Measurements from ENCODE around the gene NR2F2. TPM values are rescaled to one million over a fixed set of nuclear protein-coding genes. Genes with fewer than 3 reads are reported as not detected.

The NR2F2 gene
- polyA plus RNA-seq, 1 of the 3 experiments (the other 2 are of a cell fraction): 3.9 TPM

DNA sequence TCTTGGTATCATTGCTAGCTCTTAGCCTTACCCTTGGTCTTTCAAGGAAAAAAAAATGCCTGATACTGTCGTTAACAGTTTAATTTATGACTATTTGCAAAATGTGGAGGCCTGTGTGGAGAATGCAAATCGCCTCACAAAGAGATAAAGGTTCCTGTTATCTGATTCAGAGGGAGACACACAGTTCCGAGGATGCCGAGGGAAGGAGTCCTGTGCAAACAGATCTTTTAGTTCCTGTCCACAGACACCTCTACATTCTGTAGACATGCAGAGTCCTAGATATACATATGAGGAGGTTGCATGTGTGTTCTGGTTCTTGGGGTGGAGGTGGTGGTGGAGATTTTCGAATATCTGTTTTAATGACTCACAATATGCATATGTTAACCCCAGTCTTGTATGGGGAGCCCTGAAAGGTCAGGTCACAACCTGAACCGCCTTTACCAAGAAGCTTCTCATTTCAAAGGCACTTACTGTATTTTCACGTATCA, 5.7 kb downstream of the NR2F2 start:
- H3K9ac ChIP-seq: no peak overlapping the region
- no peak for TF ChIP-seq RXRA (IDR thresholded peaks at IDR 0.05; ENCODE audit: borderline replicate concordance, low read depth)
- no peak for TF ChIP-seq TCF12 (IDR thresholded peaks at IDR 0.05)
- no peak for TF ChIP-seq TEAD4 (IDR thresholded peaks at IDR 0.05; ENCODE audit: borderline replicate concordance, insufficient read depth)
- TF ChIP-seq, protein P1, sequence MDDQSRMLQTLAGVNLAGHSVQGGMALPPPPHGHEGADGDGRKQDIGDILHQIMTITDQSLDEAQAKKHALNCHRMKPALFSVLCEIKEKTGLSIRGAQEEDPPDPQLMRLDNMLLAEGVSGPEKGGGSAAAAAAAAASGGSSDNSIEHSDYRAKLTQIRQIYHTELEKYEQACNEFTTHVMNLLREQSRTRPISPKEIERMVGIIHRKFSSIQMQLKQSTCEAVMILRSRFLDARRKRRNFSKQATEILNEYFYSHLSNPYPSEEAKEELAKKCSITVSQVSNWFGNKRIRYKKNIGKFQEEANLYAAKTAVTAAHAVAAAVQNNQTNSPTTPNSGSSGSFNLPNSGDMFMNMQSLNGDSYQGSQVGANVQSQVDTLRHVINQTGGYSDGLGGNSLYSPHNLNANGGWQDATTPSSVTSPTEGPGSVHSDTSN (IDR thresholded peaks at IDR 0.05): no peak
- no peak for TF ChIP-seq FOXM1 (IDR thresholded peaks at IDR 0.05; ENCODE audit: low read depth)
- no peak for TF ChIP-seq RCOR1 (IDR thresholded peaks at IDR 0.05; ENCODE audit: low read length)
- no peak for TF ChIP-seq JUND (IDR thresholded peaks at IDR 0.05)
- TF ChIP-seq, protein P2, sequence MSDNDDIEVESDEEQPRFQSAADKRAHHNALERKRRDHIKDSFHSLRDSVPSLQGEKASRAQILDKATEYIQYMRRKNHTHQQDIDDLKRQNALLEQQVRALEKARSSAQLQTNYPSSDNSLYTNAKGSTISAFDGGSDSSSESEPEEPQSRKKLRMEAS (IDR thresholded peaks at IDR 0.05; ENCODE audit: low read depth): no peak
- H2AFZ ChIP-seq (ENCODE audit: low read depth): no peak overlapping the region
- no peak for DNase-seq
- ChIA-PET CTCF (interaction anchor here (1.1 to 1.6 kb wide), 3 partner anchors 9 to 20 kb away, joined by 3 to 8 read pairs (median 5); no protein-coding TSS in a partner anchor), POLR2A (no interaction called here)
- H3F3A ChIP-seq (replicated peaks; ENCODE audit: insufficient read depth): peaks cover 4% of the 10 kb centered on the region
- WGBS (ENCODE audit: low lambda C conversion rate): 19% methylated on average over 7 of the region's 7 CpGs
- no peak overlapping the region for H3K27ac ChIP-seq (ENCODE audit: low read depth in 2 of 2, low read length in 1 of 2)
- H4K20me1 ChIP-seq (ENCODE audit: insufficient read depth): no peaks in the 10 kb centered on the region
- peak overlapping the region; percentile 80 for H3K4me2 ChIP-seq
- peaks cover 0 to 7% of the 10 kb centered on the region in 2 experiments; a peak in 2 of 4 replicates for H3K4me1 ChIP-seq (ENCODE audit: control insufficient read depth in 1 of 2, insufficient read depth in 2 of 2, low read depth in 1 of 2, low read length in 1 of 2)
- H3K79me2 ChIP-seq (ENCODE audit: insufficient read depth): peaks cover 27% of the 10 kb centered on the region
- no peaks in the 10 kb centered on the region for H3K9me3 ChIP-seq
- H3K9me2 ChIP-seq: no peaks in the 10 kb centered on the region
- peak overlapping the region; percentile 22 to 24; a peak in 3 of 4 replicates for H3K4me3 ChIP-seq (ENCODE audit: low read depth in 2 of 2, low read length in 1 of 2)
- H3K27me3 ChIP-seq (ENCODE audit: insufficient read depth): no peaks in the 10 kb centered on the region
- no peaks in the 10 kb centered on the region for H3K36me3 ChIP-seq (replicated peaks in 1 of 2; ENCODE audit: control insufficient read depth in 1 of 2, insufficient read depth in 2 of 2, low read length in 1 of 2)

DNA sequence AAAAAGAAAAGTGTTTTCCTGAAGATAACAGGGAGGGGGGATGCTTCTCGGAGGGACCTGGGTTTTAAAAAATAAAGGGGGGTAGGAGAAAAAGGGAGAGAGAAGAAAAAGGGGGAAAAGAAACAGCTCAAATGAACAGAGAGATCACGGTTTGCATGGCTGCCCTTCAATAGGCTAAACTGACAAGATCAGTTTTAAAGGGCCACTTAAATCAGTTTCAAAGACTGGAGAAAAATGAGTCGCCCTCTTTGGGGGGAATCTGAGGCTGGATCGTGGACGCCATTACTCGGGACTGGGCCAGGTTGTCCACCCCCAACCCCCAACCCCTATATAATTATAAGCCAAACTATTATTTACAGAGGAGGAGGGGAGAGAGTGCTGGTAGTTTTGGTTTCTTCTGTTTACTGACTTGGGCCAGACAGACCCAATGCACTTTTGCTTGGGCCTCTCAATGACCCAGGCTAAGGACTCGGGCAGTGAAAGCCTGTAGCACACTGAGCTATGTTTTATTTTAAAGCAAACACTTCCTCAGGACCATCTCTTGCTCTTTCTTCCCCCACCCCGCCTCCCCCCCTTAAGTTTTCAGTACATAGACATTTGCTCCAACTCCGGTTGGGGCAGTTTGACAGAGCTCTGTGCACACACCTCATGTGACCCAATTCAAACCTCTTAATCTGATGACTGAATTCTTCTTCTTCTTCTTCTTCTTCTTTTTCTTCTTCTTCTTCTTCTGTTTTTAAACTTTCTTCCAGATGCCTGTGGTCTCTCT, 6.3 kb downstream of the NR2F2 start:
- no peaks in the 10 kb centered on the region for H3K9me2 ChIP-seq
- ChIA-PET POLR2A (no interaction called here), CTCF (interaction anchor here (0.7 to 1.6 kb wide), 3 partner anchors 9 to 20 kb away, joined by 3 to 8 read pairs (median 3); no protein-coding TSS in a partner anchor)
- no peak overlapping the region for H3K9ac ChIP-seq
- H3K27ac ChIP-seq (ENCODE audit: low read depth in 2 of 2, low read length in 1 of 2): no peak overlapping the region
- no peaks in the 10 kb centered on the region for H3K36me3 ChIP-seq (replicated peaks in 1 of 2; ENCODE audit: control insufficient read depth in 1 of 2, insufficient read depth in 2 of 2, low read length in 1 of 2)
- H3K4me3 ChIP-seq (ENCODE audit: low read depth in 2 of 2, low read length in 1 of 2): peak overlapping the region; percentile 9 to 22; a peak in 2 of 4 replicates
- peak overlapping the region; percentile 80 for H3K4me2 ChIP-seq
- no peaks in the 10 kb centered on the region for H3K9me3 ChIP-seq
- 0 out of 2 replicates have a peak overlapping the region, but pooled peaks have one; percentile 36 for H2AFZ ChIP-seq (ENCODE audit: low read depth)
- peaks cover 0 to 7% of the 10 kb centered on the region in 2 experiments; a peak in 2 of 4 replicates for H3K4me1 ChIP-seq (ENCODE audit: control insufficient read depth in 1 of 2, insufficient read depth in 2 of 2, low read depth in 1 of 2, low read length in 1 of 2)
- H3F3A ChIP-seq (replicated peaks; ENCODE audit: insufficient read depth): peaks cover 4% of the 10 kb centered on the region
- H3K79me2 ChIP-seq (ENCODE audit: insufficient read depth): peaks cover 27% of the 10 kb centered on the region
- TF ChIP-seq, protein P3, sequence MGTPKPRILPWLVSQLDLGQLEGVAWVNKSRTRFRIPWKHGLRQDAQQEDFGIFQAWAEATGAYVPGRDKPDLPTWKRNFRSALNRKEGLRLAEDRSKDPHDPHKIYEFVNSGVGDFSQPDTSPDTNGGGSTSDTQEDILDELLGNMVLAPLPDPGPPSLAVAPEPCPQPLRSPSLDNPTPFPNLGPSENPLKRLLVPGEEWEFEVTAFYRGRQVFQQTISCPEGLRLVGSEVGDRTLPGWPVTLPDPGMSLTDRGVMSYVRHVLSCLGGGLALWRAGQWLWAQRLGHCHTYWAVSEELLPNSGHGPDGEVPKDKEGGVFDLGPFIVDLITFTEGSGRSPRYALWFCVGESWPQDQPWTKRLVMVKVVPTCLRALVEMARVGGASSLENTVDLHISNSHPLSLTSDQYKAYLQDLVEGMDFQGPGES (IDR thresholded peaks at IDR 0.05; ENCODE audit: low read depth, low read length): no peak
- no peak for TF ChIP-seq SIN3A (IDR thresholded peaks at IDR 0.05; ENCODE audit: borderline replicate concordance, low read depth, low read length)
- no peak for TF ChIP-seq FOXM1 (IDR thresholded peaks at IDR 0.05; ENCODE audit: low read depth)
- H3K27me3 ChIP-seq (ENCODE audit: insufficient read depth): no peaks in the 10 kb centered on the region
- no peaks in the 10 kb centered on the region for H4K20me1 ChIP-seq (ENCODE audit: insufficient read depth)
- 9% methylated on average over 9 of the region's 9 CpGs for WGBS (ENCODE audit: low lambda C conversion rate)
- DNase-seq: no peak
